NCI-H748 (cell line): ENCODE results near the gene PIP4K2A.
"Not testable (repeated sequence)": the region's sequence is repeated elsewhere in the genome, so short reads cannot be mapped to it uniquely, and the experiment has no call there.

Experiments
- DNase-seq: peaks from one replicate; lab custom pipeline; 2025; ENCODE audit not compliant: unreplicated experiment; lab: John Stamatoyannopoulos, UW

PIP4K2A gene

DNA sequence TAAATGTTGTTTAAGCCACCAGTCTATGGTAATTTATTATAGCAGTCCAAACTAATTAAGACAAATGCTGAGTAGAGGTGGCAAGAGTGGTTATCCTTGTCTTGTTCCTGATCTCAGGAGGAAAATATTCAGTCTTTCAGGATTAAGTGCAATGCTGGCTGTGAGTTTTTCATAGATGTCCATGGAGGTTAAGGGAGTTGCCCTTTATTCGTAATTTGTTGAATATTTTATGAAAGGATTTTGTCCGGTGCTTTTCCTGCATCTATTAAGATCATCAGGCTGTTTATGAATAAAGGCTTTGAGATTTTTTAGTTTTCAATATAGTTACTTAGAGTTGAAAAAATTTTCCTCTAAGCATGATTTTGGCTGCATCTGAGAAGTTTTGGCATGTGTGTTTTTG, 186.9 kb downstream of the PIP4K2A start:
- no peak for DNase-seq

DNA sequence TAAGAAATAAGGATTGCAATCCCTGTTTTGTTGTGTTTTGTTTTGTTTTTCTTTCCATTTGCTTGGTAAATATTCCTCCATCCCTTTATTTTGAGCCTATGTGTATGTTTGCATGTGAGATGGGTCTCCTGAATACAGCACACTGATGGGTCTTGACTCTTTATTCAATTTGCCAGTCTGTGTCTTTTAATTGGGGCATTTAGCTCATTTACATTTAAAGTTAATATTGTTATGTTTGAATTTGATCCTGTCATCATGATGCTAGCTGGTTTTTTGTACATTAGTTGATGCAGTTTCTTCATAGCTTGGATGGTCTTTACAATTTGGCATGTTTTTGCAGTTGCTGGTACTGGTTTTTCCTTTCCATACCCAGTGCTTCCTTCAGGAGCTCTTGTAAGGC, 190.0 kb downstream of the PIP4K2A start:
- not testable (repeated sequence) for DNase-seq

DNA sequence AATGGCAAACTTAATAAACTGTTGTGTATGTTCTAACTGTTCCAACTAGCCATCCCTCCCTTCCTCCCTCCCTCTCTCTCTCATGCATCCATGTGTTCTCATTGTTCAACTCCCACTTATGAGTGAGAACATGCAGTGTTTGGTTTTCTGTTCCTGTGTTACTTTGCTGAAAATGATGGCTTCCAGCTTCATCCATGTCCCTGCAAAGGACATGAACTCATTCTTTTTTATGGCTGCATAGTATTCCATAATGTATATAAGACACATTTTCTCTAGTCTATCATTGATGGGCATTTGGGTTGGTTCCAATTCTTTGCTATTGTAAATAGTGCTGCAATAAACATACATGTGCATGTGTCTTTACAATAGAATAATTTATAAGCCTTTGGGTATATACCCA, 193.7 kb downstream of the PIP4K2A start:
- DNase-seq, result not testable (repeated sequence)

DNA sequence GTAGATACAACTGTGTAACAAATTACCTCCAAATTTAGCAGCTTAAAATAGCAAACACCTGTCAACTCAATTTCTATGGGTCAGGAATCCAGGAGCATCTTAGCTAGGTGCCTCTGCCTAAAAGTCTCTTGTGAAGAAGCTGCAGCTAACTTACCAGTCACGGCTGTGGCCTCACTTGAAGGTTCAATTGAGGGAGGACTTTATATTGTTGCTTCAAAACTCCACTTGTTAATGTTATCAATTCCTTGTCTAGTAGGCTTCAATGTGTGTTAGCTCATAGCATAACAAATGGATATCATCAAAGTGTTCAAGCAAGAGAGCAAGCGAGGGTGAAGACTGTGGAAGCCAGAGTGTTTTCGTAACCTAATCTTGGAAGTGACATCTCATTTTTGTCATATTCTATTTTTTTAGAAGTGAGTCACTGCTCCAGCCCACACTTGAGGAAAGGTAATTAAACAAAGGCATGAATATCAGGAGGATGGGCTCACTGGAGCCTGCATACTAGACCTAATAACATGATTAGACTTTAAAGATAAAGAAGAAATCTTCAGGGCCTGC, 196.1 kb downstream of the PIP4K2A start:
- DNase-seq, result no peak

DNA sequence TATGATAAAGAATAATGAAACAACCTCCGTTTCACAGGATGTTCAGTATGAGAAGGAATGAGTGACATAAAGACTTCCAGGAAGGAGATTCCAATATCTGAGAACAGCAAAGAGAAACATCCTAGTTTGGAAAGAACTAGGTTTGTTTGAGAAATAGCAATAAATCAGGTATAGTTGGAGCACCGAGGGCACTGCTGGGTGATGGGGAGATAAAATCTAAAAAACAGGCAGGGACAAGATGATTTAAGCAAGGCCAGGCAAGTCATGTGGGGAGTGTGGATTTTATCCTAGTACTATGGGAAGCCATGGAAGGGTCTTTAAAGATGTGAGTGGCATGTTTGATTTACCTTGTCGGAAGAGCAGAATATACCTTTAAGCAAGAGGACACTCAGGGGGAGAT, 199.4 kb downstream of the PIP4K2A start:
- no peak for DNase-seq

DNA sequence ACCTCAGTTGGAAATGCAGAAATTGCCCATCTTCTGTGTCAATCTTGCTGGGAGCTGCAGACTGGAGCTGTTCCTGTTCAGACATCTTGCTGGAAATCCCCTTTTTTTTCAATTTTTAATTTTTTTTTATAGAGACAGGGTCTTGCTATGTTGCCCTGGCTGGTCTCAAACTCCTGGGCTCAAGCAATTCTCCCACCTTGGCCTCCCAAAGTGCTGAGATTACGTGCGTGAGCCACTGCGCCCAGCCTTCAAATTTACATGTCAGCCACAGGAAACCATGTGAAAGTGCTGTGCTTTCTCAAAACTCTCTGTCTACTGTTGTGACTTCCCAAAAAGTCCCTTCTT, 200.0 kb downstream of the PIP4K2A start:
- not testable (repeated sequence) for DNase-seq

DNA sequence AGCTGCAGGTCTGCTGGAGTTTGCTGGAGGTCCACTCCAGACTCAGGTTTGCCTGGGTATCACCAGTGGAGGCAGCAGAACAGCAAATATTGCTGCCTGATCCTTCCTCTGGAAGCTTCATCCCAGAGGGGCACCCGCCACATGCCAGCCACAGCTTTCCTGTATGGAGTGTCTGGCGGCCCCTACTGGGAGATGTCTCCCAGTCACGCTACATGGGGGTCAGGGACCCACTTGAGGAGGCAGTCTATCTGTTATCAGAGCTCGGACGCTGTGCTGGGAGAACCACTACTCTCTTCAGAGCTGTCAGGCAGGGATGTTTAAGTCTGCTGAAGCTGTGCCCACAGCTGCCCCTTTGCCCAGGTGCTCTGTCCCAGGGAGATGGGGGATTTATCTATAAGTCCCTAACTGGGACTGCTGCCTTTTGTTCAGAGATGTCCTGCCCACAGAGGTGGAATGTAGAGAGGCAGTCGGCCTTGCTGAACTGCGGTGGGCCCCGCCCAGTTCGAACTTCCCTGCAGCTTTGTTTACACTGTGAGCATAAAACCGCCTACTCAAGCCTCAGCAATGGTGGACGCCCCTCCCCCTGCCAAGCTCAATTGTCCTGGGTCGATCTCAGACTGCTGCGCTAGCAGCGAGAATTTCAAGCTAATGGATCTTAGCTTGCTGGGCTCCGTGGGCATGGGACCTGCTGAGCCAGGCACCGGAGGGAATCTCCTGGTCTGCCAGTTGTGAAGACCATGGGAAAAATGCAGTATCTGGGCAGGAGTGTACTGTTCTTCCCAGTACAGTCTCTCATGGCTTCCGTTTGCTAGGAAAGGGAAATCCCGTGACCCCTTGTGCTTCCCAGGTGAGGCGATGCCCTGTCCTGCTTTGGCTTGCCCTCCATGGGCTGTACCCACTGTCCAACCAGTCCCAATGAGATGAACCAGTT, 200.6 kb downstream of the PIP4K2A start:
- peak; percentile 68 for DNase-seq

DNA sequence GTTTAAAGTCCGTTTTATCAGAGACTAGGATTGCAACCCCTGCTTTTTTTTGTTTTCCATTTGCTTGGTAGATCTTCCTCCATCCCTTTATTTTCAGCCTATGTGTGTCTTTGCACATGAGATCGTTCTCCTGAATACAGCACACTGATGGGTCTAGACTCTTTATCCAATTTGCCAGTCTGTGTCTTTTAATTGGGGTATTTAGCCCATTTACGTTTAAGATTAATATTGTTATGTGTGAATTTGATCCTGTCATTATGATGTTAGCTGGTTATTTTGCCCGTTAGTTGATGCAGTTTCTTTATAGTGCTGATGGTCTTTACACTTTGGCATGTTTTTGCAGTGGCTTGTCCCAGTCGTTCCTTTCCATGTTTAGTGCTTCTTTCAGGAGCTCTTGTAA, 202.4 kb downstream of the PIP4K2A start:
- DNase-seq, result not testable (repeated sequence)

DNA sequence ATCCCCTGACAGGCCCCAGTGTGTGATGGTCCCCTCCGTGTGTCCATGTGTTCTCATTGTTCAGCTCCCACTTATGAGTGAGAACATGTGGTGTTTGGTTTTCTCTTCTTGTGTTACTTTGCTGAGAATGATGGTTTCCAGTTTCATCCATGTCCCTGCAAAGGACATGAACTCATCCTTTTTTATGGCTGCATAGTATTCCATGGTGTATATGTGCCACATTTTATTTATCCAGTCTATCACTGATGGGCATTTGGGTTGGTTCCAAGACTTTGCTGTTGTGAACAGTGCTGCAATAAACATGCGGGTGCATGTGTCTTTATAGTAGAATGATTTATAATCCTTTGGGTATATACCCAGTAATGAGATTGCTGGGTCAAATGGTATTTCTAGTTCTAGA, 206.2 kb downstream of the PIP4K2A start:
- DNase-seq, result not testable (repeated sequence)

DNA sequence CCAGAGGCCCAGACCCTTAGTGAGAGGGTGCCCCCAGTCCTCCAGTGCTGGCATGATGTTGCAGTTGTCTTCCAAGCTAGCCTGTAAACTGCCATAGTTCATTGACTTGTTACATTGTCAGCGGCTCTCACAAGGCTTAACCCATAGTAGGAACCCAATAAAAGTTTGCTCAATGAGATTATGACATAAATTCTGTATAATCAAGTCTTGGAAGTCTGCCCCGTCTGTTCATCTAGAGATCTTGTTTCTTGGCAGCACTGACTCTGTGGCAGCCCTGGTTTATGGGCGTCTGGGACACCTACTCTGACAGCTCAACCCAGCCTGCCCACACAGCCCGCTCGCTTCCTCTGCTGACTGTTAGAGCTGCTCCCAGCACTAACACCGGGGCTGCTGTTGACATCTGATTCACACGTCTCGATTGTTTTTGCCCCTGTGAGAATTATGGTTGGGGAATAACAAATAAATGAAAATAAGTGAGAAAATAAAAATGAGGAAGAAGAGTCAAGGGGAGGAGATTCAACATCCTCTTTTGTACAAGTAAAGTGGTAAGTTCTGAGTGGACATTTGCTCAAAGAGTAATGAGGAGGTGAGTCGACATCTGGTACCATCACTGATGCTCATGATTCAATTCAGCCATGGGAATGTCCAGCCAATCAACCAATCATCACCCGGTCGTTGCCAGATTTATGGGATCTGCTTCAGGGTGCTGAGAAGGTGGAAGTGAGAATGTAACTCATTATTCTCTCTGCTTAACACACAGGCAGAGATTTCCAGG, 208.3 kb downstream of the PIP4K2A start:
- no peak for DNase-seq

DNA sequence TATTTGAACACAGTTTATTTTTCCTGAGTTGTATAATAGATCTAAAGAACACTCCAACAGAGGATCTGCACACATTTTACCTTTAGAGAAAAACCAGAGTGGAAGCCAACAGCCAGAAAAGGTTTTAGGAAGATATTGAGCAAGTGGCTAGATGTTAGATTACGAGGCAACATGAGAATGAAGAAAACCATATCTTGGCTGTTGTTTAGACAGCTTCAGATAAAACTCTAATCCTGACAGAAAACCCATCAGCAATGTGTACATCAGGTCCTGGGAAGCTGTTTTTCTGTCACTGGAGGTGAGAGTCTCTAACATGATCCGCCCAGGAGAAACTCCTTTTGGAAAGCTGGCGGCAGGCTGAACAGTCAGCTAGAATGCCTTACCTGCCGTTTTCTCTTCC, 209.6 kb downstream of the PIP4K2A start:
- no peak for DNase-seq

DNA sequence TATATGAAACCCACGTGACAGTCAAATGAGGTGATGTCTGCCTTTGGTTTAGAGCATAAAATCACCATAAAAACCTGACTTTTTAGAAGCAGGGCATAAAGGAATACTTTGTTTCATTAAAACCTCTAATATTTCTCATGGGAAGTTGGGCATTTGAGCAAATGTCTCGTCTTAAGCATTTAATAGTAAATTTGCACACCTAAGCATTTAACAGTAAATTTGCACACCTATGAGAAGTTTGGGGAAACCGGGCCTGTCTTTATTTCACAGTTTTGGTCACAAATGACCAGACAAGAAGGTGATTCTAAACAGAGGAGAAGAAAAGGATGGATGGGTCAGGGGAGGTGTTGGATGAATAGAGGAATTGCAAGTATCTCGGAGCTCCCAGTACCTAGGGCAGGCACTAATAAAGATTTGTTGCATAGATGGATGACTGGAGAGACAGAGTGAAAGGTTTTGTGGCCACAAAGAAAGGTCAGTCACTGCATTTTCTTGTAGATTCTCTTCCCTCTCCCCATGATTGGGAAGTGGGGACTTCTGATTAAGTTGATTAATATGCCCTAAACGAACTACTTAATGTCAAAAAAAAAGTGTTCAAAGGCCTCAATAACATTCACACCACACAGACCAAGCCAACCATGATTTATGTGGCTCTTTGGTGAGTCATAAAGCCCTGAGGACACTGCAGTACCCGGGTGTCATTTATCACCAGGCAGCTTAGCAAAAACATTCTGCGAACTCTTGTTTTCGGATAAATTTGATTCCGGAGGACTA, 210.9 kb downstream of the PIP4K2A start:
- no peak for DNase-seq

DNA sequence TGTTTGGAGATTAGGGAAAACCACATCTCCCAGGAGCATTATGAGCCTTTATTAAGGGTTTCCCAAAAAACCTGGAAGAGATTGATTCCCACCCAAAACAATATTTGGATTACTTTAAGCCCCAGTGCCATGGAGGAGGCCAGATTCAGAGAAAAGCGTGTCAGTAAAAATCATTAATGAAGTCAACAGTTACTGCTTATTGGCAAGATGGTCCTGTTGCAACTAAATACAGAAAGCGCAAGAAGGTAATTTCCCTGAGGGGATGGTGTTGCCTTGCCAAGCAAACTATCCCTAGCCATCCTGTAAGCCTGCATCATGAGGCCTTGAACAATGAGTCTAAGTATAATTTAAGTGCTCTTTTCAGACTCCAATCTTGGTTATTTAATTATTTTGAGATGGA, 212.5 kb downstream of the PIP4K2A start:
- DNase-seq, result no peak

DNA sequence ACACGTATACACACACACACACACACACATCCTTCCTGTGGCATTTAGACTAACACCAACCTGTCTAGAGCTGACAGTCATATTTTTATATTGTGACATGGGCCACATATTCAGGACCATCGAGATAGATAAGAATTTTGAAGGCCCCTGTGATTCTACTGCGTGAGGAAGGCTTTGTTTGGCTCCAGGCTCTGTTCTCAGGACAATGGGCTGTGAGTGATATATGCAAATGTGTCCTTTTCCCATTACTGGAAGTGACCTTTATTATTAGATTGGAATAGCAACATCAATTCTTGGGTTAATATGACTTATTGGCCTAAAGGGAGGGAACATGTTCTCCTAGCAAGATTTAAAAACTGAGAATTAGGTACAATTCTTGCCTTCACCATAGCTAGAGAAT, 213.0 kb downstream of the PIP4K2A start:
- no peak for DNase-seq

DNA sequence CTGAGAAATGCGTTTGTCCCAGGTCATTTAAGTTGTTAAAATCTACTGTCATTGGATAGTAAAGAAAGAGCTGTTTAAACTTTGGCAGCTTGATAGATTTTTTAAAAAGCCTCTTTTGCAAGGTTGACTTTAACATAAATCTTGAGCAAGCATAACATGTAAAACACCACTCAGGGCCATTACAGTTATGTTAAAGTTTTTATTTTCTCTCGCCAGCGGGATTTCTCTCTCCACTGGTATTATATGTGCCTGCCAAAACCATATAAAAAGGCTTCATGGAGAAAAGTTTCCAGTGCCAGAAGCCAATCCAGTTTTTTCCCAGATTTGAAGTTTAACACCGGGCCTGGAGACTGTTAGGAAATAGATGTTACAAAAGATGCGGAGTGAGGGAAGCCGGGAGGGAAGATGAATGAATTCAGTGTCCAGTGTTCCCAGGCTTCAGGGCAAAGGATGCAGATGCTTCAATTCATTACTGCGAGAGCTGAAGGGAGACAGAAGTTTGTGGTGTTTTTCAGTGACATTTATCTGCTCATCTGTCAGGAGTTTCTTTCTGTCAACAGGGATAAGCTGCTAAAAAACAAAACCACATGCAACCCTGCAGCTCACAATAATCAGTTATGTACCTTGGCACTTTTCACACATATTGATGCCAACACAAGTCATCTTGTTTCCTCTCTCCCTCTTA, 213.6 kb downstream of the PIP4K2A start:
- no peak for DNase-seq

DNA sequence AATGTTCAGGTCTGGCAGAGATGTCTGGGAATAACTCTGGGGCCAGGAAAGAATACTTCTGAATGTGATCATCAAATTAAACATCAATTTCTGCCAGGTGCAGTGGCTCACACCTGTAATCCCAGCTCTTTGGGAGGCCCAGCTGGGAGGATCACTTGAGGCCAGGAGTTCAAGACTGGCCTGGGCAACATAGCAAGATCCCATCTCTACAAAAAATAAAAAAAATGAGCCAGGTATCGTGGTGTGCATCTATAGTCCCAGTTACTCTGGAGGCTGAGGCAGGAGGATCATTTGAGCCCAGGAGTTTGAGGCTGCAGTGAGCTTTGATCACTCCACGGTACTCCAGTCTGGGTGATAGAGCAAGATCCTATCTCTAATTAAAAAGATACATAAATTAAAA, 214.4 kb downstream of the PIP4K2A start:
- DNase-seq, result not testable (repeated sequence)

DNA sequence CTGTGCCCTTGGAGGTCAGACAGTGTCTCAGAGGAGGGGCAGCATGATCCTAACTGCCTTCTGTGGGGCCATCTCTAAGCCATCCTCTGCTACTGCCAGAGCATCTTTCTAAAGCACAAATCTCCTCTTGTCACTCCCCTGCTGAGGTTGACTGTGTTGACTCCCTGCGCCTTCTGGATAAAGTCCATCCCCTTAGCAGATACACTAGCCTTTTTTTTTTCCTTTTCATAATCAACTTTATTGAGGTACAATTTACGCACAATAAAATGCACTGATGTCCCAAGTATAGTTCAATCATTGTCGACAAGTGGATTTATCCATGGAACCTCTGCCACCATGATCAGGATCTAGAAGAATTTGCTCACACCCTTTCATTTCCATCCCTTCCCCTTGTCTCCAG, 219.0 kb downstream of the PIP4K2A start:
- no peak for DNase-seq

DNA sequence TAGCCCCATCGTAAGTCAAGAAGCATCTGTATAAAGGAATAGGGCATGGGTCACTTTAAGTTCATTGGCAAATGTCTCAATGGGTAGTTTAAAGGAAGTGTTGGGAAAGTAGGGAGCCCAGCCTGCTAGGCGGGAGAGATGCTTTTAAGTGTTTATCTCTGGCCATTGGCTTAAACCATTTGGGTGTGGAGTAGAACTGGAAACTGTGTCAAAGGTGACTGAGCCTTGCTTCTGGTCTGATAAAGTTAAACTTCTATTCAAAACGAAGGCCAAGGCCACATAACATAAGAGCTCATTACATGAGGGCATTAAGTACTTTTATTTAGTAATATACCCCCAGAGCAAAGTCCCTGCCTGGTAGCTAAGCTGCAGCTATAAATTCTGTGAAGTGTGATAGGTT, 220.4 kb downstream of the PIP4K2A start:
- no peak for DNase-seq

DNA sequence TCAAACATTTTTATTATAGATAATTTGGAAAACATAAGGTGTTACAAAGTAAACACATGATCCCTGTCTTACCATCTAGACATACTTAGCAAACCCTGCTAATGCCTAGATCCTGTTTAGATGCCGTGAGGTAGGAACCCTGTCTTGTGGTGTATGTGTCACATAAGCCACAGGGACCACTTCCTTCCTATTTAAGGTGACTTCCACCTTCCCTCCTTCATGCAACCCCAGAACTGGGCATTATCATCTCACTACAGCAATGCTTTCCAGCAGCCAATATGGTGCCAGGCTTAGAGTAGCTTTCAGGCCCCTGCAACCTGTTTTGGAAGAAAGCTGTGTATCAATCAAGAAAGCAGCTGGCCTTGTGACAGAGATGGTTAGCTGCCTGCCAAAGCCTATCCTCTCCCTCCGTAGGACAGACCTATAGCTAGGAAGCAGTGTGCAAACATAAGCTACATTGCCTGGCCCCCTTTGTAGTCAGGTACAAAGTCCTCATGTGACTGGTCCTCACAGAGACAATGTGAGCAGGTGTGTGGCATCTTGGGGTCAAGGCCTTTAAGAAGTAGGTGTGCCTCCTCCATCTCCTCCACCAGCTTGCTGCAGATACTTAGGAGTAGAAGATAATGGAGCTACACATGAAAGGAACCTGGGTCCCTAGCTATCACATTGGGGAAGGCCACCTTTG, 222.3 kb downstream of the PIP4K2A start:
- DNase-seq, result no peak

DNA sequence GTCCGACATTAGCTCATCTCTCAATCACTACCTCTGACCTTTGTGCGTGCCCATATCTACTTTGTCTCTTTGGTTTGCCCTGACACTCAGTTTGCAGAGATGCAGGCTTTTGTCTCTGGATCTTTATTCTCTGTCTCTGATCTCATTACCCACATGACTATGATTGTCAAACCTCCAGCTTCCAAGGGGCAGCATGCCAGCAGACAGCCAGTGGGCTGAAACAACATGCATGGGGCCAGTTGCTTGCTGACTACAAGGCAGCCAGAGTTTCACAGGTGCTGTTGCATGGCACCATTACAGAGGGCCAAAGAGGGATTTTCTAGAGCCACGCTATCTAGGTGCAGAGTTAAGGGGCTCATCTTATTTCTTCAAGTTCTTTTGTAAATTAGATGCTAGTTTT, 222.9 kb downstream of the PIP4K2A start:
- no peak for DNase-seq
